Psoas muscle (tissue), 8 donors: ENCODE data around the gene NUP153. TPM values are rescaled to one million over a fixed set of nuclear protein-coding genes. Genes with fewer than 3 reads are reported as not detected.
"Not testable (repeated sequence)": the region's sequence is repeated elsewhere in the genome, so short reads cannot be mapped to it uniquely, and the experiment has no call there.

ENCODE experiments used
- ATAC-seq, 4 donors: fragments of 200-7000 bp; cut with Tn5 transposase; one replicate each; pipeline ENCODE4 v1.9.1; 2020; ENCODE audit warnings: moderate library complexity in 3 of 4, mild to moderate bottlenecking in 2 of 4
- DNase-seq, 2 donors: peaks; one replicate each; pipeline ENCODE4 v3.0.0-alpha.2; 2020
- H3K27ac ChIP-seq: fragments of 200-600 bp; one replicate; pipeline ENCODE4 v1.8.0; 2022
- H3K27me3 ChIP-seq, 3 donors: fragments of 200-600 bp in 1 of 3; one replicate each; pipeline versions ENCODE4 v1.6.1 to v1.8.0; 2013 to 2022; ENCODE audit warnings: low read length in 2 of 3, mild to moderate bottlenecking in 2 of 3, moderate library complexity in 1 of 3; ENCODE audit not compliant: insufficient read depth in 3 of 3
- H3K36me3 ChIP-seq, 2 donors: fragments of 200-600 bp in 1 of 2; one replicate each; pipeline versions ENCODE4 v1.6.1 to v1.8.0; 2013 to 2022; ENCODE audit warnings: low read depth in 1 of 2, mild to moderate bottlenecking in 1 of 2, moderate library complexity in 1 of 2; ENCODE audit not compliant: insufficient read depth in 1 of 2
- H3K4me1 ChIP-seq: fragments of 200-600 bp; one replicate; pipeline ENCODE4 v1.8.0; 2022
- H3K4me3 ChIP-seq: fragments of 200-600 bp; one replicate; pipeline ENCODE4 v1.8.0; 2022; ENCODE audit warnings: mild to moderate bottlenecking
- H3K9me3 ChIP-seq: fragments of 200-600 bp; one replicate; pipeline ENCODE4 v1.8.0; 2022
- CTCF ChIP-seq: fragments of 200-600 bp; IDR thresholded peaks from one replicate; pipeline ENCODE4 v1.8.0; 2022; ENCODE audit warnings: antibody characterized with exemption
- WGBS, 3 donors: extraction: QIAGEN DNeasy Blood & Tissue Kit; methylation state at CpG; one replicate each; pipeline versions ENCODE4 v1.1.6 to v1.1.7; 2013; 5-methylcytosine and 5-hydroxymethylcytosine counted together
- intact Hi-C, 2 donors: fragments of 100-400 bp; cut with DNase I; formaldehyde crosslinking; loops; one replicate each; pipeline versions ENCODE4 v1.11.0 to v1.14.2; 2022
- polyA plus RNA-seq, 3 donors: library from polyadenylated mRNA; stranded (reverse); fragments of 200-250 nt; gene quantifications; one replicate each; pipeline ENCODE4 v1.2.3, GENCODE V29; 2013
- total RNA-seq, 4 donors: library from RNA; stranded (reverse); fragmentation: NEBNext Ultra II Directional in 2 of 4; extraction: Animal tissue kit (Norgen Biotek cat#: 25700) in 2 of 4; gene quantifications; one replicate each; pipeline versions ENCODE4 v1.2.1 to v1.2.4, GENCODE V29; 2021 to 2023
- donor health status: healthy with polysubstance abuse.
- donor health status: DM: no; HTN: no; CAD: no; lungs with moderate emphysema.
- donor health status: Bipolar disorder and iron deficiency.
- donor health status: healthy.
- donor health status: DM: yes; HTN: yes; CAD: no.
- donor health status: DM: no; HTN: no; CAD: no.
- donor health status: DM: no; HTN: no; CAD: no.
- donor health status: DM: yes; HTN: yes; CAD: no.

The NUP153 gene
- total and polyA plus RNA-seq, 7 donors: 12.4 to 62.1 (median 32.7) TPM

GRCh38 chr6:17585766-17586490, 120.8 kb downstream of the NUP153 start:
- Histone ChIP-seq H3K27me3 (no peaks in the 10 kb centered on the region), H3K36me3 (no peaks in the 10 kb centered on the region), H3K4me1 (peaks cover 10% of the 10 kb centered on the region), H3K4me3 (no peak overlapping the region), H3K27ac (no peak overlapping the region), H3K9me3 (peaks cover 3% of the 10 kb centered on the region)
- DNase-seq (no peak), ATAC-seq (no peak)
- 79% methylated on average over 7 of the region's 7 CpGs for WGBS, 3 donors
- no peak for TF ChIP-seq CTCF
- intact Hi-C loops: loop anchor here in 1 of 2 donors (2.0 to 10.0 kb wide), 2 partner anchors 219 to 429 kb away; no protein-coding TSS in a partner anchor

DNA sequence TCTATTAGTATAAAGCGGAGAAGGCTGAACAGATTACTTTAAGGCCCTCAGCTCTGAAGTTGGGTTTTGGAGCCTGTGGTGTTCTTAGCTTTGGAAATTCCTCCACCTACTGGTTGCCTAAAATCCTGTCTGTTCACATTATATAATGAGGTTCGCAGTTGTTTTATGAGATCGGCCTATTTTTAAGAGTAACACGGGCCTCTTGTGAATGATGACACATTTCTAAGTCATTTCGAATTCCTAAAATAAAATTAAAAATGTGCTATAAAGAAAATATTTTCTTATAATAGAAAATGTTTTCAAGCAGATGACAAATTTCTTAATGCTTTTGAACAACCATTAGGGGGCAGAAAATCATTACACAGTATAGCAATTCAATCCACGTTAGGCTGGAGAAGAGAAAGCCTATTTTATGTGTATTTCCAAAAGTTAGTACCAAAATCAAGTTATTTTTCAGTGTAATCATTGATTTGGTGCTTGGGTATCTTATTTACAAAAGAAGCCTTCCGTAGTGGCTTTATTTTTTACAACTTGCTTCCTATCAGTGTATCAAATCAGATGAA, 122.4 kb downstream of the NUP153 start:
- H3K9me3 ChIP-seq: peaks cover 3% of the 10 kb centered on the region
- 3 to 7% (median 4%) methylated on average over 7 of the region's 7 CpGs for WGBS, 3 donors
- TF ChIP-seq CTCF: peak; percentile 81
- DNase-seq: no peak
- intact Hi-C loops: loop anchor here (2.0 to 10.0 kb wide), 3 partner anchors 220 to 428 kb away; no protein-coding TSS in a partner anchor
- peak; percentile 74 to 85 (median 80) for ATAC-seq
- H3K36me3 ChIP-seq: no peaks in the 10 kb centered on the region
- H3K4me3 ChIP-seq: peak overlapping the region; percentile 39
- H3K27ac ChIP-seq: peak overlapping the region; percentile 76
- H3K4me1 ChIP-seq: peaks cover 10% of the 10 kb centered on the region
- H3K27me3 ChIP-seq: no peaks in the 10 kb centered on the region

DNA sequence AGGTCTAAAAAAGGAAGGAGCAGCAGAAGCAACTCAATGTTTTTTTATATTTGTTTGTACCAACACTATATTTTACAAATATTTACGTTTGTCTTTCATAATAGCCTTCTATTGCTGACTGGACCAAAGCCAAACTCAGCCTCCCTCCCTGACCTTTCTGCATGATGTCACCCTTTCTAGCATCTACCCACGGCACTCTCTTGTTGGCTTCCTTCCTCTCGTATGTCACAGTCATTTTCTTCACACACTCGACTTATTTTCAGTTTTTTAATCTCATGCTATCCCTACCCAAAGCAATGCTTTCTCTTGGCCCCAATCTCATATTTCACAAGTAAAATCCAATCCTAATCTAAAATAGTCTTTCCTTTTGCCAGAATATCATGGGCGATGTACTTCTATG, 122.9 kb downstream of the NUP153 start:
- peak; percentile 3 to 21 (median 15) for ATAC-seq
- H3K27ac ChIP-seq: peak overlapping the region; percentile 76
- H3K9me3 ChIP-seq: peaks cover 3% of the 10 kb centered on the region
- H3K27me3 ChIP-seq: no peaks in the 10 kb centered on the region
- peaks cover 10% of the 10 kb centered on the region for H3K4me1 ChIP-seq
- no peak for TF ChIP-seq CTCF
- DNase-seq: no peak
- no peaks in the 10 kb centered on the region for H3K36me3 ChIP-seq
- peak overlapping the region; percentile 39 for H3K4me3 ChIP-seq
- WGBS, 3 donors: 12 to 18% (median 13%) methylated on average over 5 of the region's 5 CpGs
- intact Hi-C loops: loop anchor here (2.0 to 10.0 kb wide), 3 partner anchors 221 to 427 kb away; no protein-coding TSS in a partner anchor

GRCh38 chr6:17581282-17581681, 125.4 kb downstream of the NUP153 start:
- not testable (repeated sequence) for H3K27me3 ChIP-seq, ATAC-seq, DNase-seq, H3K4me1 ChIP-seq, H3K4me3 ChIP-seq, H3K36me3 ChIP-seq
- intact Hi-C loops: loop anchor here (5.0 to 10.0 kb wide), 2 partner anchors 224 to 424 kb away; no protein-coding TSS in a partner anchor
- WGBS, 3 donors: 97% methylated on average over 7 of the region's 7 CpGs
- Histone ChIP-seq H3K27ac (peak overlapping the region; percentile 74), H3K9me3 (peaks cover 12% of the 10 kb centered on the region)

DNA sequence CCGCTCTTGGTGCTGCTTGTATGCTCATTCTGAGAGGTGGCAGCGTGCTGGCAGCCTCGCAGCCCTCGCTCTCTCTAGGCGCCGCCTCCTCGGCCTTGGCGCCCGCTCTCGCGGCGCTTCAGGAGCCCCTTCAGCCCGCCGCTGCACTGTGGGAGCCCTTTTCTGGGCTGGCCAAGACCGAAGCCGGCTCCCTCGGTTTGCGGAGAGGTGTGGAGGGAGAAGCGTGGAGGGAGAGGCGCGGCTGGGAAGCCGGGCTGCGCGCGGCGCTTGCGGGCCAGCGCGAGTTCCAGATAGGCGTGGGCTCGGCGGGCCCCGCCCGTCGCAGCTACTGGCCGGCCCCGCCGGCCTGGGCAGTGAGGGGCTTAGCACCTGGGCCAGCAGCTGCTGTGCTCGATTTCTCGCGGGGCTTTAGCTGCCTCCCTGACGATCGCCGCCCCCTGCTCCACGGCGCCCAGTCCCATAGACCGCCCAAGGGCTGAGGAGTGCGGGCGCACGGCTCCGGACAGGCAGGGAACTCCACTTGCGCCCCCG, 126.1 kb downstream of the NUP153 start:
- Histone ChIP-seq H3K36me3 (no peaks in the 10 kb centered on the region), H3K27ac (peak overlapping the region; percentile 74), H3K27me3 (no peaks in the 10 kb centered on the region), H3K4me3 (peak overlapping the region; percentile 78), H3K9me3 (peaks cover 12% of the 10 kb centered on the region), H3K4me1 (peaks cover 10% of the 10 kb centered on the region)
- intact Hi-C loops: loop anchor here (5.0 to 10.0 kb wide), 2 partner anchors 224 to 423 kb away; no protein-coding TSS in a partner anchor
- TF ChIP-seq CTCF: no peak
- 7 to 11% (median 10%) methylated on average over 34 to 53 of the region's 53 CpGs for whole genome bisulfite sequencing, 3 donors
- ATAC-seq (peak; percentile 78 to 85 (median 80)), DNase-seq (peak; percentile 45 to 65)
